ENCODE data around the gene IDH3A.

- no peak for TF ChIP-seq CTCF (IDR thresholded peaks at IDR 0.05)
- no peak for TF ChIP-seq POLR2A (IDR thresholded peaks at IDR 0.05)
Observed at GRCh38 chr15:78174401-78174800, 25.2 kb downstream of the IDH3A start.

Measured in right lobe of liver (tissue), 4 donors.